ES-I3 (cell line): ENCODE data around the gene AGGF1.

Experiments
- H3K36me3 ChIP-seq: 2 replicates; pipeline ENCODE4 v1.6.1; 2013; ENCODE audit warnings: mild to moderate bottlenecking, low read length, control low read depth, moderate library complexity; ENCODE audit not compliant: insufficient read depth
- H3K4me1 ChIP-seq: 2 replicates; pipeline ENCODE4 v1.6.1; 2013; ENCODE audit warnings: mild to moderate bottlenecking, control low read depth, low read length; ENCODE audit not compliant: insufficient read depth
- H3K9ac ChIP-seq: 2 replicates; pipeline ENCODE4 v1.6.1; 2013; ENCODE audit warnings: low read depth, mild to moderate bottlenecking, low read length, moderate library complexity
- H3K9me3 ChIP-seq: 2 replicates; pipeline ENCODE4 v1.6.1; 2013; ENCODE audit warnings: mild to moderate bottlenecking, low read length, moderate library complexity; ENCODE audit not compliant: control insufficient read depth, insufficient read depth

The AGGF1 gene

DNA sequence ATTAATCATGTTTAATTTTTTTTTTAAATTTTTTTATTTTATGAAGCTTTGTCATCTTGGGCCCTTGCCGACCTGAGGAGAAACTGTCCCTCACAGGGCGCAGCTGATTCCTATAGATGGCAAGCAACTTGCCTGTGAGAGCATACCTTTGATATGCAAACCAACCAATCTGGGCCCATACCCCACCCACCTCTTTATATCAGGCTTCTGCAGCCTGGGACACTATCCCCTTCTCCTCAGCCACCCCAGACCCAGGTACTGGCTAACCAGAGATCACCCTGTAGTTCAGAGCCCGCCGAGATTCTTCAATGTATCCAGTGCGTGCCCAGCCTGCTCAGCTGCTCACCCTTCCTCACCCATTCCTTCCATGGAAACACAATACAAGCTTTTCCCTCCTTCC, 18.7 kb upstream of the AGGF1 start:
- Histone ChIP-seq H3K9ac (no peak overlapping the region), H3K36me3 (no peaks in the 10 kb centered on the region), H3K4me1 (no peaks in the 10 kb centered on the region), H3K9me3 (0 out of 2 replicates have a peak, but pooled peaks cover 2% of the 10 kb centered on the region)

- H3K9ac ChIP-seq = no peak overlapping the region
- H3K9me3 ChIP-seq = no peaks in the 10 kb centered on the region
- no peaks in the 10 kb centered on the region for H3K4me1 ChIP-seq
- H3K36me3 ChIP-seq = no peaks in the 10 kb centered on the region
Observed at GRCh38 chr5:77012601-77013000, 17.6 kb upstream of the AGGF1 start.

- Histone ChIP-seq H3K4me1 (no peaks in the 10 kb centered on the region), H3K9ac (no peak overlapping the region), H3K9me3 (no peaks in the 10 kb centered on the region), H3K36me3 (no peaks in the 10 kb centered on the region)
Observed at GRCh38 chr5:77015938-77016569, 14.2 kb upstream of the AGGF1 start.

GRCh38 chr5:77016962-77017361, 13.2 kb upstream of the AGGF1 start:
- H3K36me3 ChIP-seq = no peaks in the 10 kb centered on the region

DNA sequence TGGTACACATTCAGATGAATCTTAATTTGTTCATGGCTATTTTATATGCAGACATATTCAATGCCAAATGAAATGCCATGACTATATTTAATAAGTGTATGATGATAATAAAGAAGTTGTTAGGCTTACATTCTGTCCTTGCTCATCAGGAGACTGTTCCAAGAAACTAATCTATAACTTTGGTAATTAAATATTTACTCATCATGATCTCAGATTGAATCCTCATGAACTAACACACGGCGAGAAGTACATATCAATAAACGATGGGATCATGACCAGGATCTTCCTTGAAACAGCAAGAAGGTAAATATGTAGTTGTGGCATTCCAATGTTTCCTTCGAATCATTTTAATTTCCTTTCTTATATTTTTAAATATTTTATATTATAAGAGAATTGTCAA, 12.5 kb upstream of the AGGF1 start:
- Histone ChIP-seq H3K9ac (no peak overlapping the region), H3K36me3 (no peaks in the 10 kb centered on the region), H3K4me1 (no peaks in the 10 kb centered on the region)

More at GRCh38 chr5:77016962-77017361, 13.2 kb upstream of the AGGF1 start:
- Histone ChIP-seq H3K9me3 (no peaks in the 10 kb centered on the region), H3K4me1 (no peaks in the 10 kb centered on the region), H3K9ac (no peak overlapping the region)

DNA sequence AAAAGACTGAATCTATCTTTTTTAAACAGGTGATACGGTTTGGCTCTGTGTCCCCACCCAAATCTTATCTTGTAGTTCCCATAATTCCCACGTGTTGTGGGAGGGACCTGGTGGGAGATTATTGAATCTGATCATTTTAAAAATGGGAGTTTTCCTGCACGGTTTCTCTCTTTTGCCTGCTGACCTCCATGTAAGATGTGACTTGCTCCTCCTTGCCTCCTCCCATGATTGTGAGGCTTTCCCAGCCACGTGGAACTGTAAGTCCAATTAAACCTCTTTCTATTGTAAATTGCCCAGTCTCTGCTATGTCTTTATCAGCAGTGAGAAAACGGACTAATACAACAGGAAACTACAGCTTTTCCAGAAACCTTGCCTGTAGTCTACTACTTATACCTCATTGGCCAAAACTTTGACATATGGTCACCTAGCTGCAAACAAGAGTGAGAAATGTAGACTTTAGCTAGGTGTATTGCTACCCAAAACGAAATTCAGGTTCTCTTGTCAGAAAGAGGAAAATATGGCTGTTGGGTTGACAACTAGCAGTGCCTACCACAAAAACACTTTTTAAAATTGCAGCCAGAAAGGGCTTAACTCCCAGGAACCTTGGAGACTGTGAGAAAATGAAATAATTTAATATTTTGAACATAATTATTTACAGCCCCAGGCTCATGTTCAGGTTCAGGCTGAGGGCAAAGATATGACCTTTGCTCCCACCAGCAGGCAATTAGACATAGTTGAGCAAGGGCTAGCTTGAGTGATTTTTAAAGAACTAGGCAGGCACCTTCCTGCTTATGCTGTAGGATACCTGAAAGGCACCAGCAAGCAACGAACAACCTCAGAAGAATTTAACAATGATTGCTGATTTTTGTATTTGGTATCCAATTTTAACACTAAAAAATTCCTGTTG, 7.4 kb upstream of the AGGF1 start:
- Histone ChIP-seq H3K36me3 (no peaks in the 10 kb centered on the region), H3K9ac (no peak overlapping the region), H3K4me1 (no peaks in the 10 kb centered on the region), H3K9me3 (no peaks in the 10 kb centered on the region)

More for the DNA sequence above, 12.5 kb upstream of the AGGF1 start:
- H3K9me3 ChIP-seq = no peaks in the 10 kb centered on the region

GRCh38 chr5:77024490-77024889, 5.7 kb upstream of the AGGF1 start:
- H3K9ac ChIP-seq = no peak overlapping the region
- no peaks in the 10 kb centered on the region for H3K36me3 ChIP-seq
- no peaks in the 10 kb centered on the region for H3K4me1 ChIP-seq
- peaks cover 17% of the 10 kb centered on the region for H3K9me3 ChIP-seq

GRCh38 chr5:77028631-77029375, 1.4 kb upstream of the AGGF1 start:
- Histone ChIP-seq H3K4me1 (peaks cover 5% of the 10 kb centered on the region; the same call in 1 of the 2 replicates), H3K9me3 (peaks cover 21% of the 10 kb centered on the region), H3K36me3 (no peaks in the 10 kb centered on the region), H3K9ac (no peak overlapping the region)

DNA sequence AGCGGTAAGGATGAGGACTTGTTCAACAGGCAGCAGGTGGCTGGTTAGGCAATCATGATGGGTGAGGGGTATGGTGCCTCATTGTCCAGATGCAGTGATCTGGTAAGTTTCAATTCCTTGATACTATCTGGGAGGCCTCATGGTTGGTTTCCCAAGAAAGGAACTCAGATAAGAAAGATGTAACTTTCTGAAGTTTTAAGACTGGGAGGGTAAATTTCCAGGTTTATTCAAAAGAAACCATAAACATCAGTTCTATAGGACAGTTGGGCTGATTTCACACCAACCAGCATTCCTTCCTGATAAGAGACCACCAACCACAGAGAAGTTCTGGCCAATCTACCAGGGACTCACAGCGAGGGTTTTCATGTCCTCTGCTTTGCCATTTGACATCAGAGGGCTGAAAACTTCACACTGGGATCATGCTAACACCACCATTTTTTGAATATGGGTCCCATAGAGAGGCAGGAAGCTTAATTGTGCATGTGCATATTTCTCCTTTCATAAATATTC, 773 bp upstream of the AGGF1 start:
- Histone ChIP-seq H3K4me1 (peaks cover 5% of the 10 kb centered on the region; the same call in 1 of the 2 replicates), H3K9me3 (peaks cover 21% of the 10 kb centered on the region), H3K9ac (no peak overlapping the region; the same call in 1 of the 2 replicates)

GRCh38 chr5:77031891-77032290, 1.7 kb downstream of the AGGF1 start:
- Histone ChIP-seq H3K4me1 (peaks cover 5% of the 10 kb centered on the region; the same call in 1 of the 2 replicates), H3K9ac (peak overlapping the region; percentile 29; the same call in 1 of the 2 replicates), H3K9me3 (peaks cover 21% of the 10 kb centered on the region), H3K36me3 (no peaks in the 10 kb centered on the region; the same call in 1 of the 2 replicates)

More for the DNA sequence above, 773 bp upstream of the AGGF1 start:
- H3K36me3 ChIP-seq = no peaks in the 10 kb centered on the region

- H3K4me1 ChIP-seq = peaks cover 5% of the 10 kb centered on the region; the same call in 1 of the 2 replicates
- peaks cover 3% of the 10 kb centered on the region; the same call in 1 of the 2 replicates for H3K36me3 ChIP-seq
- peaks cover 21% of the 10 kb centered on the region for H3K9me3 ChIP-seq
- H3K9ac ChIP-seq = no peak overlapping the region; the same call in 1 of the 2 replicates
Observed at GRCh38 chr5:77032635-77033034, 2.4 kb downstream of the AGGF1 start.

GRCh38 chr5:77033338-77033737, 3.1 kb downstream of the AGGF1 start:
- Histone ChIP-seq H3K9me3 (peaks cover 16% of the 10 kb centered on the region), H3K9ac (no peak overlapping the region), H3K4me1 (peaks cover 5% of the 10 kb centered on the region; the same call in 1 of the 2 replicates), H3K36me3 (peaks cover 7% of the 10 kb centered on the region)

GRCh38 chr5:77035950-77036349, 5.7 kb downstream of the AGGF1 start:
- Histone ChIP-seq H3K36me3 (peaks cover 7% of the 10 kb centered on the region), H3K4me1 (peaks cover 5% of the 10 kb centered on the region; the same call in 1 of the 2 replicates), H3K9ac (no peak overlapping the region), H3K9me3 (no peaks in the 10 kb centered on the region)
